OCI-LY7 (cell line): Measurements from ENCODE around the gene LHX3. TPM values are rescaled to one million over a fixed set of nuclear protein-coding genes. Genes with fewer than 3 reads are reported as not detected.

ENCODE experiments used
- BruUV-seq: library from RNA; stranded (reverse); fragments of 400-500 nt; replicated peaks from 2 replicates; lab custom pipeline; 2021; lab: Mats Ljungman, UMichigan
- CTCF ChIA-PET: fragments of 300-600 bp; sonication (Branson Sonifier 250); formaldehyde crosslinking; loops from one replicate; lab custom pipeline; 2022; ENCODE audit warnings: antibody characterized with exemption; ENCODE audit not compliant: unreplicated experiment; lab: Charles Lee
- POLR2A ChIA-PET: fragments of 300-600 bp; sonication (Branson Sonifier 250); formaldehyde crosslinking; loops from one replicate; lab custom pipeline; 2022; ENCODE audit warnings: antibody characterized with exemption; lab: Charles Lee
- DNase-seq: peaks from one replicate; pipeline ENCODE4 v3.0.0-alpha.2; 2015; ENCODE audit warnings: low spot score
- H2AFZ ChIP-seq: fragments of 200-600 bp; sonication (generic), shearing (Covaris generic); 2 replicates; pipeline ENCODE4 v1.6.1; 2014; ENCODE audit warnings: mild to moderate bottlenecking, antibody characterized with exemption, low read length, moderate library complexity
- H3K27ac ChIP-seq: fragments of 200-600 bp; sonication (generic); 2 replicates; pipeline ENCODE4 v1.5.1; 2014; ENCODE audit warnings: mixed run types, low read depth, mild to moderate bottlenecking, moderate library complexity, low read length, inconsistent platforms; ENCODE audit not compliant: poor library complexity, severe bottlenecking
- H3K36me3 ChIP-seq: fragments of 200-600 bp; sonication (generic); 2 replicates; pipeline ENCODE4 v1.6.1; 2014; ENCODE audit warnings: mild to moderate bottlenecking, antibody characterized with exemption, low read length, moderate library complexity, mixed read lengths; ENCODE audit not compliant: insufficient read depth
- H3K4me1 ChIP-seq: fragments of 200-600 bp; sonication (generic); 2 replicates; pipeline ENCODE4 v1.5.1; 2014; ENCODE audit warnings: mild to moderate bottlenecking, low read length; ENCODE audit not compliant: insufficient read depth, poor library complexity, severe bottlenecking
- H3K4me2 ChIP-seq: fragments of 200-600 bp; sonication (generic); 2 replicates; pipeline ENCODE4 v1.6.1; 2014; ENCODE audit warnings: mild to moderate bottlenecking, low read length
- H3K4me3 ChIP-seq: fragments of 200-600 bp; sonication (generic); 2 replicates; pipeline ENCODE4 v1.5.1; 2014; ENCODE audit warnings: mild to moderate bottlenecking, low read depth, low read length; ENCODE audit not compliant: poor library complexity, severe bottlenecking
- H3K79me2 ChIP-seq: fragments of 200-600 bp; sonication (generic); 2 replicates; pipeline ENCODE4 v1.6.1; 2016; ENCODE audit warnings: low read depth, mild to moderate bottlenecking, low read length, moderate library complexity, mixed read lengths; ENCODE audit not compliant: insufficient read depth
- H3K9me2 ChIP-seq: fragments of 200-600 bp; sonication (generic); 2 replicates; pipeline ENCODE4 v1.6.1; 2016; ENCODE audit warnings: mild to moderate bottlenecking, low read length, mixed read lengths; ENCODE audit not compliant: insufficient read depth
- H3K9me3 ChIP-seq: fragments of 200-600 bp; sonication (generic); 2 replicates; pipeline ENCODE4 v1.6.1; 2014; ENCODE audit warnings: mild to moderate bottlenecking, mixed run types, low read length, mixed read lengths
- H4K20me1 ChIP-seq: fragments of 200-600 bp; sonication (generic); 2 replicates; pipeline ENCODE4 v1.6.1; 2014; ENCODE audit warnings: mild to moderate bottlenecking, antibody characterized with exemption, low read length, moderate library complexity, mixed read lengths; ENCODE audit not compliant: insufficient read depth
- EZH2phosphoT487 ChIP-seq: fragments of 200-600 bp; sonication (generic); IDR thresholded peaks from 2 replicates; pipeline ENCODE4 v1.6.1; 2018; ENCODE audit warnings: low read depth, borderline replicate concordance, mild to moderate bottlenecking, mixed run types, antibody characterized with exemption, low read length, moderate library complexity, mixed read lengths
- intact Hi-C: fragments of 100-400 bp; cut with micrococcal nuclease; formaldehyde crosslinking; loops from one replicate; pipeline ENCODE4 v1.10.0; 2022; ENCODE audit not compliant: unreplicated experiment
- total RNA-seq, 2 experiments: library from RNA; depleted of rRNA in 1 of 2; stranded (reverse); fragments of >200 nt in 1 of 2; shearing (Covaris generic) in 1 of 2; gene quantifications; 2 replicates each; pipeline ENCODE4 v1.2.3, GENCODE V29; 2014 to 2022
- TF ChIP-seq, protein P1 (sequence below): fragments of 200-600 bp; sonication (generic); conservative IDR thresholded peaks from 2 replicates; pipeline ENCODE4 v1.5.1; 2014; ENCODE audit warnings: mild to moderate bottlenecking, antibody characterized with exemption, low read length, moderate library complexity, mixed read lengths

LHX3 gene
- total RNA-seq, 2 experiments from 2014 or later, result 0.15 TPM; not detected in 1

DNA sequence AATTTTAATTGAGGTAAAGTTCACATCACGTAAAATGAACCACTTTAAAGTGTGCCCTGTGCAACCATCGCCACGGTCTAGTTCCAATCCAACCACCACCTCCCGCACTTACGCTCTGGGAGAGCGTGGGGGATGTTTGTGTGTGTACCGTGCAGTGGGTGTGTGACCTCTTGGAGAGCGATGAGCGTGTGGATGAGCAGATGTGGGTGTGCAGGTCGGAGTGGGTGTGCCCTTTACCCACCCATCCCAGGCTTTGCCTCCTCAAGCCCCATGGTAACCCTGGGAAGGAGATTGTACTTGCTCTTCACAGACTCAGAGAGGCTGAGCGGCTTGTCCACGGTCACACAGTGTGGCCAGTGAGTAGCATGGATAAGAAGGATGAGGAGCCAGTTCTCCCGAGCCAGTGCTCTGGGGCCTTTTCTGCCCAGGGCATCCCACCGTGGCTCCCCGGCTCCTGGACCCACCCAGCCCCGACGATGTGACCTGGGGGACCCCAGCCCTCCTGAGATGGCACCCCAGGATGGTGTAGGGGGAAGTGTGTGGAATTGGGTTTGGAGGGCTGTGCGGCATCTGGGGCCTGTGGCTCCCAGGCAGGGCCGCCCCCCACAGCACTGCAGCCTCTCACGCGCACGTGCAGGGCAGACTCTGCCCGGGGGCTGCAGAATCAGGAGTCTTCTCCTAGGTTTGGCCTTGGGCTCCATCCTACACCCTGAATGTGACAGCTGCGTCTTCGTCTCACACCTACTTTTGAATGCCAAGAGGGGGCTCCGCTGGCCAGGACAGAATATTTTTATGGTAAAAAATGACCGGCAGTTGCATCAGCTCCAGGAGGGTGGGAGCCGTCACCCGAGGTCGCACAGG lies 13.6 kb downstream of the LHX3 start:
- ChIA-PET POLR2A (no interaction called here), CTCF (no interaction called here)
- Histone ChIP-seq H2AFZ (no peak overlapping the region), H3K4me2 (no peak overlapping the region), H3K79me2 (no peaks in the 10 kb centered on the region), H3K27ac (no peak overlapping the region), H3K9me2 (no peaks in the 10 kb centered on the region), H3K4me3 (no peak overlapping the region), H4K20me1 (no peaks in the 10 kb centered on the region), H3K36me3 (no peaks in the 10 kb centered on the region), H3K9me3 (no peaks in the 10 kb centered on the region), H3K4me1 (peaks cover 7% of the 10 kb centered on the region)
- TF ChIP-seq, protein P1, sequence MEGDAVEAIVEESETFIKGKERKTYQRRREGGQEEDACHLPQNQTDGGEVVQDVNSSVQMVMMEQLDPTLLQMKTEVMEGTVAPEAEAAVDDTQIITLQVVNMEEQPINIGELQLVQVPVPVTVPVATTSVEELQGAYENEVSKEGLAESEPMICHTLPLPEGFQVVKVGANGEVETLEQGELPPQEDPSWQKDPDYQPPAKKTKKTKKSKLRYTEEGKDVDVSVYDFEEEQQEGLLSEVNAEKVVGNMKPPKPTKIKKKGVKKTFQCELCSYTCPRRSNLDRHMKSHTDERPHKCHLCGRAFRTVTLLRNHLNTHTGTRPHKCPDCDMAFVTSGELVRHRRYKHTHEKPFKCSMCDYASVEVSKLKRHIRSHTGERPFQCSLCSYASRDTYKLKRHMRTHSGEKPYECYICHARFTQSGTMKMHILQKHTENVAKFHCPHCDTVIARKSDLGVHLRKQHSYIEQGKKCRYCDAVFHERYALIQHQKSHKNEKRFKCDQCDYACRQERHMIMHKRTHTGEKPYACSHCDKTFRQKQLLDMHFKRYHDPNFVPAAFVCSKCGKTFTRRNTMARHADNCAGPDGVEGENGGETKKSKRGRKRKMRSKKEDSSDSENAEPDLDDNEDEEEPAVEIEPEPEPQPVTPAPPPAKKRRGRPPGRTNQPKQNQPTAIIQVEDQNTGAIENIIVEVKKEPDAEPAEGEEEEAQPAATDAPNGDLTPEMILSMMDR, result no peak
- TF ChIP-seq EZH2phosphoT487, result no peak
- intact Hi-C loops, result no loop called here
- no TSS peak for BruUV-seq
- DNase-seq, result peak; percentile 22

DNA sequence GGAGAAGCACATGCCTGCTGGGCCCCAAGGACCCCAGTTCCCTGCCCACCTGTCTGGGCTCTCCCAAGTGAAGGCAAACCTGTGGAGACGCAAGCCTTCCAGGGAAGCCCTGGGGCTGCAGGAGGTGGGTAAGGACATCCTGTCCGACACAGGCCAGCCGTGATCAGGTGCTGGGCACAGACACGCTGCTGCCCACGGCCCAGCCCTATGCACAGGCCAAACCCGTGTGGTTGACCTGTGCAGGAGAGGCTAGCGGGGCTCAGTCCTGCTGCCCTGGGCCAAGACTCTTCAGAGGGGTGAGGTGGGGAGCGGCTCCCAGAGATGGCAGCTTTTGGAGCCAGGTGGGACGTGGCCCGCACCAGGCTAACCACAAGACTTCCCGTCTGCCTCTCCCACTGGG lies 14.3 kb downstream of the LHX3 start:
- H3K36me3 ChIP-seq, result no peaks in the 10 kb centered on the region
- H3K9me2 ChIP-seq, result no peaks in the 10 kb centered on the region
- TF ChIP-seq EZH2phosphoT487, result no peak
- TF ChIP-seq, protein P1, result no peak
- no TSS peak for BruUV-seq
- intact Hi-C loops, result no loop called here
- no peak overlapping the region for H3K27ac ChIP-seq
- POLR2A ChIA-PET, result no interaction called here
- H3K4me1 ChIP-seq, result peaks cover 5% of the 10 kb centered on the region
- H3K4me3 ChIP-seq, result no peak overlapping the region
- CTCF ChIA-PET, result no interaction called here
- no peaks in the 10 kb centered on the region for H3K79me2 ChIP-seq
- H4K20me1 ChIP-seq, result no peaks in the 10 kb centered on the region
- H3K4me2 ChIP-seq, result no peak overlapping the region
- H2AFZ ChIP-seq, result no peak overlapping the region
- no peak for DNase-seq
- H3K9me3 ChIP-seq, result no peaks in the 10 kb centered on the region

DNA sequence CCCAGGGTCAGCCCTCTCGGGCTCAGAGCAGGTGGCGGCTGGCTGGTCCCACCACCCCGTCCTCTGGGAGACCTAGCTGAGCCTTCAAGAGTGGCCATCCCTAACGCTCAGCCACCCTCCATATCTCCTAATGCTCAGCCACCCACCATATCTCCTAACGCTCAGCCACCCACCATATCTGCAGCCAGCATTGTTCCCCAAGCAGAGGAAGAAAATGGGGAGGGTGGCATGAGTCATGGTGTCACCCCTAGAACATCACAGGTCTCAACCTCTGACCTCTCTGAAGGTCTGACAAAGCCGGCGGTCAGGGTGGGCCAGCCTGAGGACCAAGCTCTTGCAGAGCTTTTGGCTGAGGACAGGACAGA lies 14.7 kb downstream of the LHX3 start:
- no TSS peak for BruUV-seq
- CTCF ChIA-PET, result no interaction called here

More for the DNA sequence above, 14.7 kb downstream of the LHX3 start:
- Histone ChIP-seq H3K9me3 (no peaks in the 10 kb centered on the region), H3K4me1 (peaks cover 5% of the 10 kb centered on the region), H3K27ac (no peak overlapping the region), H3K4me2 (no peak overlapping the region), H4K20me1 (no peaks in the 10 kb centered on the region), H3K36me3 (no peaks in the 10 kb centered on the region), H3K9me2 (no peaks in the 10 kb centered on the region), H3K79me2 (no peaks in the 10 kb centered on the region), H3K4me3 (no peak overlapping the region), H2AFZ (no peak overlapping the region)
- POLR2A ChIA-PET, result no interaction called here
- DNase-seq, result no peak
- intact Hi-C loops, result no loop called here
- TF ChIP-seq, protein P1, result no peak
- TF ChIP-seq EZH2phosphoT487, result no peak
